ENCODE measurements around the gene PTTG2.

DNA sequence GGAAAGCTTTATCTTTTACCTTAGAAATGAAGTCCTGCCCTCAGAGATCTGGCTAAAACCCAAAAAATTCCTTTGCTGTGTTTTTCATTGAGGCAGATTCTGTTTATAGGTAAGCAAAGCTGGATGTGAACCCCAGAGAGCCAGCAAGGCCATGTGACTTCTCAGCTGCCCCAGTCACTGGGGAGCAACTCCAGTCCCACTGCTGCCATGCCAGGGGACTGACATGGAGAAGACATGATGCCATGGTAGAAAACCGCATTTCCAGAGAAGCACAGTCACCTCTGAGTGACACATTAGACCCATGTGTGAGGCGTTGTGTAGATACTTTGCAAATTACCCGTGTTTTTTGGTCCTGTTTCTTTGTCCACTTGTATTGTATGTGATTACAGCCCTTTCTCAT lies 45.4 kb downstream of the PTTG2 start:
- TF ChIP-seq, protein P1, sequence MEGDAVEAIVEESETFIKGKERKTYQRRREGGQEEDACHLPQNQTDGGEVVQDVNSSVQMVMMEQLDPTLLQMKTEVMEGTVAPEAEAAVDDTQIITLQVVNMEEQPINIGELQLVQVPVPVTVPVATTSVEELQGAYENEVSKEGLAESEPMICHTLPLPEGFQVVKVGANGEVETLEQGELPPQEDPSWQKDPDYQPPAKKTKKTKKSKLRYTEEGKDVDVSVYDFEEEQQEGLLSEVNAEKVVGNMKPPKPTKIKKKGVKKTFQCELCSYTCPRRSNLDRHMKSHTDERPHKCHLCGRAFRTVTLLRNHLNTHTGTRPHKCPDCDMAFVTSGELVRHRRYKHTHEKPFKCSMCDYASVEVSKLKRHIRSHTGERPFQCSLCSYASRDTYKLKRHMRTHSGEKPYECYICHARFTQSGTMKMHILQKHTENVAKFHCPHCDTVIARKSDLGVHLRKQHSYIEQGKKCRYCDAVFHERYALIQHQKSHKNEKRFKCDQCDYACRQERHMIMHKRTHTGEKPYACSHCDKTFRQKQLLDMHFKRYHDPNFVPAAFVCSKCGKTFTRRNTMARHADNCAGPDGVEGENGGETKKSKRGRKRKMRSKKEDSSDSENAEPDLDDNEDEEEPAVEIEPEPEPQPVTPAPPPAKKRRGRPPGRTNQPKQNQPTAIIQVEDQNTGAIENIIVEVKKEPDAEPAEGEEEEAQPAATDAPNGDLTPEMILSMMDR (conservative IDR thresholded peaks at IDR 0.05): no peak
- TF ChIP-seq ZFX (IDR thresholded peaks at IDR 0.05): no peak

All from C4-2B (cell line).